Activated CD4-positive, alpha-beta T cell treated with anti-CD3 and anti-CD28 coated beads for 24 hours (primary cell): ENCODE measurements around the gene WNT5A.

ENCODE experiments used
- DNase-seq, 2 donors: peaks; one replicate each; pipeline ENCODE4 v3.0.0-alpha.2; 2020; ENCODE audit warnings: low read depth in 2 of 2

Gene WNT5A

GRCh38 chr3:55446850-55447249 lies 40.3 kb downstream of the WNT5A start:
- DNase-seq: no peak

DNA sequence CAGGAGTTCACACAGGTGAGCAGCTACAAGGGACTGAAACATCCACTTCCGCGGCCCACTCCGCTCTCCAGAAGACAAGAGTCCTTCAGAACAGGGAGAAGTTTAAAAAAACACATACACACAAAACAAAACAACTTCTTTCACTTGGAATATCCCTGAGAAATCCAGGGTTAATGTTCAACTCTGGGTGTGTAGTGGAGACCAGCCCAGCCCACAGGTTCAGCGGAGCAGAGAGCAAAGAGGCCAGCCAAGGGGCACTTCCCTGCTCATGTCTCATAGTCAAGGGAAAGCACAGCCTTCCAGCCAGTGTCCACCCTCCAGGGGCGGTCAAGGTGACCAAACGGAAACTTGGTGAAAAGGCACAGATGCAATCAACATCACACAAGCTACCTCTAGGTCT lies 41.6 kb downstream of the WNT5A start:
- DNase-seq: no peak

DNA sequence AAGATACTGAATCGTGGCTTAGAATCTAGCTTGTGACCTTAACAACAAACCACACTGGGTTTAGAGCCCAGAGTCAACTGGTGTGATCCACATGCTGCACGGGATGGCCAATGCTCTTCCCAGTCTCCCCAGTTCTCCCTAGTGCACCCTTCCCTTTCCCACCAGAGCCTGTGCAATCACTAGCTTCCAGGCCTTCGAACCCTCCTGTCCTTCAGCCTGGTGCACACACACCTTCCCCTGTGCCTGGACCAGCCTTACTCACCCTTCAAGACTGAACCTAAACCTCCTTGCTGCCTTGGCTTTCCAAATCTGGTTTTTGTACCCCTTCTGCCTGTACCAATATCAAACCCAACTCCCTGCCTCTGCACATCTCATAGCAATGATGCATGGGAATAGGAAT lies 43.8 kb downstream of the WNT5A start:
- DNase-seq: no peak

- no peak for DNase-seq
Observed at GRCh38 chr3:55442861-55443260, 44.2 kb downstream of the WNT5A start.

DNA sequence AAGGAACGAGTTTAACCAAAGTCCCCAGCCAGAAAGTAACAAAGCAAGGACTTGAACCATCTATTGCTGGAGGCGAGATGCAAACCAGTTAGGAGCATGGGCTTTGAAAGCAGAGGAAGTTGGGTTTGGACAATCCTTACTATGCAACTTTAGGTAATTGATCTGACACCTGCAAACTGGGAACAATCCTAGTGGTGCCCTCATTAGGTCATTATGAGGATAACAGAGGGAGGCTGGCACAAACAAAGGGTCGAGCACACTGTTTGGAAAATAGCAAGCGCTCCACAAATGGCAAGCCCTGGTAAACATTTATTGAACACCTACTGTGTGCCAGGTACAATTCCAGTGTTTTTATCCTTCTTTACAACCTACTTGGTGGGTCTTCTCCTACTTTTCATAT lies 45.6 kb downstream of the WNT5A start:
- no peak for DNase-seq

DNA sequence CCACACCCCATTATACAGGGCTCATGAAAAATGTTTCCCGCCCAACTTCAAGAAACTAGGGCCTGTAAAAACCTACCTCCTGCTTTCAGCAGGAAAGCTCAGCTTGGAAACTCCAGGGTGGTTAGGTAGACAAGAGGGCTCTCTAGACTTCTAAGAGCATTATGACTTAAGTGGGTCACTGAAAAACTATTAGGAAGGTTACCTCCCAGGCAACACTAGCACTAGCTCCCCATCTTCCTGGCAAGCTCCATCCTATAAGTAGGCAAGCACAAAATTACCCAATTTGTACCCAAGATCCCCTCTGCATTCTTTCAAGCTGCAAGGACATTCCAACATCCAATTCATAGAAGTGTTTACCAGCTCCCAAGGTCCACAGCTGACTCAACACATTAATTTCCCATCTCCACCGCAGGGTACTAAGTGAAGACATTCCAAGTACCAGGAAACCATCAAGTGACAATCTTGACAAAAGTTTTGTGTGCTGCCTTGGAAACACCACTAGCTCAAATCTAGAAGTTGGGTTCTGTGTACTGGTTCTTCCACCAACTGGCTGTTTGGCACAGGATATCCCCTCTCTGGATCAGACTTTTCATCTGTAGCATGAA lies 46.9 kb downstream of the WNT5A start:
- no peak for DNase-seq

DNA sequence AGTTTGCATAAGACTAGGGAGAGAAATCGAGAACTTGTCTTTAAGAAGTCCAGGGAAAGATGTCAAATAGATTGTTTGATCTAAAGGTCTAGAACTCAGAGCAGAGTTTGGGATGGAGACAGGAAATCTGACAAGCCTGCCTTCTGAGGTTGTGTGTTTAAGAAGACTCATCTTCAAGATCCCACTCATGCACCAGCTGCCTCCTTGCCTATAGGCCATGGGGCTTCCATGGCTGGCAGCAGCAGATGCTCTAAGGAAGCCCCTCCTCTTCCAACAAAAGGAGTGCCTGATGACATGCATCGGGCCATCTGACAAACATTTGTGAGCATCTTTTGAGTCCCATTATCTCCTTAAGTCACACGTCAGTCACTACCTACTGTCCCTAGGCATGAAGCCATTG lies 47.4 kb downstream of the WNT5A start:
- DNase-seq: no peak

DNA sequence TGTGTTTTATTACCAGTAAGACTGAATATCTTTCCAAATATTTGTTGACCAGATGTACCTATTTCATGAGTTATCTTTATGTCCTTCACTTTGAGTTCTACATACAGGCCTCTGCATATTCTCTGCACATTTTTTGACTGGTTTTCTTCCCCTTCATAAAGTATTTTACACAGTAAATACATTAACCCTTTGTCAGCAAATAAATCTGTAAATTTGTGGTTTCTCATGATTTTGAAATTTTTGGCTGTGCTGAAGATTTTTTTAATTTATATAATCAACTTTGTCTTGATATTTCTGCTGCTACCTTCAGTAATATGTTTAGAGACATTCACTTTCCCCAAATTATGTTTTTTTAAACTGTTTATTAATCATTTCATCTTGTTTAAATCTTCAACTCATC lies 50.5 kb downstream of the WNT5A start:
- no peak for DNase-seq

- DNase-seq: no peak
Observed at GRCh38 chr3:55435491-55435890, 51.6 kb downstream of the WNT5A start.

GRCh38 chr3:55434789-55435188 lies 52.3 kb downstream of the WNT5A start:
- DNase-seq: peak in 1 of 2 donors; percentile 1

DNA sequence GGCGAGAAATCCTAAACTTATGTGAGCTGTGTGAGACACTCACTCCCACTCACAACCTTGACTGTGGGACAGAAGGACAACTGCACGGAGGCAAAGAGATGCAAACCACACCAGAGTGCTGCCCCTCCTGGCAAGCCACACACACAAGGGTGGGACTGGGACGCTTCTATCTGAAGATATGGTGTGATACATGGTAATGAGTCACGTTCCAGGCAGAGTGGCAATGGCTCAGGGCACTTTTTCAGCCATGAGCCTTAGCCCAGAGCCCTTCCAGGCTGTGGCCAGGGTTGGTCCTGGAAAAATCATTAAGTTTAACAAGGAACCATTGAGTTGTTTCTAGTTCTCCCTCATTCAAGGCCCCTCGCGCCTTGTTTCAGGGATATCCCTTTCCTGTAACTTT lies 56.1 kb downstream of the WNT5A start:
- no peak for DNase-seq

- no peak for DNase-seq
Observed at GRCh38 chr3:55427739-55428138, 59.4 kb downstream of the WNT5A start.

GRCh38 chr3:55426486-55426885 lies 60.6 kb downstream of the WNT5A start:
- no peak for DNase-seq

GRCh38 chr3:55423782-55424181 lies 63.3 kb downstream of the WNT5A start:
- DNase-seq: no peak

DNA sequence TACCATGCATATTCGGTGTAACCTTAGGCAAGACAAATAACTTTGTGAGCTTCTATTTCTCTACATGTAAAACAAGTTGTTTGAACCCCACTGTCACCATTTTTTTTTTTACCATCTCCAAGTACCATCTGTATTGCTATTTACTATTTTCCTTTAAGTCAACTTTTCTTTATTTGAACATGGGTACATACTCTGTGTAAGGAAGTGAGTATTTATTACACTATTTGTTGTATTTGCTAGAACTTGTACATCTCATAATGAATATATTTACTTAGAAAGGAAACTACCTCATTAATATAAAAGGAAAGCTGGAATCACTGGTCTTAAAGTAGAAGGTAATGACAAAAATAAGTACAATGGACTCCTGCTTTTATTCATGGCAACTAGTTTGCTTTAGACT lies 69.9 kb downstream of the WNT5A start:
- DNase-seq: no peak

- no peak for DNase-seq
Observed at GRCh38 chr3:55416331-55416821, 70.7 kb downstream of the WNT5A start.
